ENCODE data around the gene DNAH9.

DNA sequence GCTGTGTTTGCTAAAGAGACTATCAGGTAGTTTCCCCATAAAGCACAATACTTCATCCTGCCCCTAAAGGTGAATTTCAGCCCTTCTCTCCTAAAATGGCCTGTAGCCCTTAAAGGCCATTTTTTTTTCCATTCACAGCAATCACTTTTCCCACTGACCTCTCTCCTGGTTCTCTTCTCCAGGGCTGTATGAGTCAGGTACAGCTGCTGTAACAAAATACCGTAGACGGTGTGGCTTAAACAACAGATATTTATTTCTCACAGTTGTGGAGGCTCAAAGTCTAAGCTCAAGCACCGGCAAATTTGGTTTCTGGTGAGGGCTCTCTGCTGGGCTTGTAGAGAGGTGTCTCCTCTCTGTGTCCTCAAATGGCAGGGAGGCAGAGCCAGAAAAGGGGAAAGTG lies 354.3 kb downstream of the DNAH9 start:
- TF ChIP-seq, protein P1, sequence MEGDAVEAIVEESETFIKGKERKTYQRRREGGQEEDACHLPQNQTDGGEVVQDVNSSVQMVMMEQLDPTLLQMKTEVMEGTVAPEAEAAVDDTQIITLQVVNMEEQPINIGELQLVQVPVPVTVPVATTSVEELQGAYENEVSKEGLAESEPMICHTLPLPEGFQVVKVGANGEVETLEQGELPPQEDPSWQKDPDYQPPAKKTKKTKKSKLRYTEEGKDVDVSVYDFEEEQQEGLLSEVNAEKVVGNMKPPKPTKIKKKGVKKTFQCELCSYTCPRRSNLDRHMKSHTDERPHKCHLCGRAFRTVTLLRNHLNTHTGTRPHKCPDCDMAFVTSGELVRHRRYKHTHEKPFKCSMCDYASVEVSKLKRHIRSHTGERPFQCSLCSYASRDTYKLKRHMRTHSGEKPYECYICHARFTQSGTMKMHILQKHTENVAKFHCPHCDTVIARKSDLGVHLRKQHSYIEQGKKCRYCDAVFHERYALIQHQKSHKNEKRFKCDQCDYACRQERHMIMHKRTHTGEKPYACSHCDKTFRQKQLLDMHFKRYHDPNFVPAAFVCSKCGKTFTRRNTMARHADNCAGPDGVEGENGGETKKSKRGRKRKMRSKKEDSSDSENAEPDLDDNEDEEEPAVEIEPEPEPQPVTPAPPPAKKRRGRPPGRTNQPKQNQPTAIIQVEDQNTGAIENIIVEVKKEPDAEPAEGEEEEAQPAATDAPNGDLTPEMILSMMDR (IDR thresholded peaks at IDR 0.05), result no peak
- TF ChIP-seq POLR2A (IDR thresholded peaks at IDR 0.05), result no peak
